HTR-8/SVneo (cell line): ENCODE results near the gene PCBD1.

Source experiments
- DNase-seq: peaks from one replicate; pipeline ENCODE4 v3.0.0; 2011; ENCODE audit warnings: low spot score, mixed read lengths; ENCODE audit not compliant: insufficient read length
- FAIRE-seq: peaks from 2 replicates; lab custom pipeline; 2011; peaks lifted over from hg19 to GRCh38; lab: Jason Lieb, UNC

The PCBD1 gene

GRCh38 chr10:70905071-70906021, 17.0 kb upstream of the PCBD1 start:
- FAIRE-seq = no peak
- no peak for DNase-seq

DNA sequence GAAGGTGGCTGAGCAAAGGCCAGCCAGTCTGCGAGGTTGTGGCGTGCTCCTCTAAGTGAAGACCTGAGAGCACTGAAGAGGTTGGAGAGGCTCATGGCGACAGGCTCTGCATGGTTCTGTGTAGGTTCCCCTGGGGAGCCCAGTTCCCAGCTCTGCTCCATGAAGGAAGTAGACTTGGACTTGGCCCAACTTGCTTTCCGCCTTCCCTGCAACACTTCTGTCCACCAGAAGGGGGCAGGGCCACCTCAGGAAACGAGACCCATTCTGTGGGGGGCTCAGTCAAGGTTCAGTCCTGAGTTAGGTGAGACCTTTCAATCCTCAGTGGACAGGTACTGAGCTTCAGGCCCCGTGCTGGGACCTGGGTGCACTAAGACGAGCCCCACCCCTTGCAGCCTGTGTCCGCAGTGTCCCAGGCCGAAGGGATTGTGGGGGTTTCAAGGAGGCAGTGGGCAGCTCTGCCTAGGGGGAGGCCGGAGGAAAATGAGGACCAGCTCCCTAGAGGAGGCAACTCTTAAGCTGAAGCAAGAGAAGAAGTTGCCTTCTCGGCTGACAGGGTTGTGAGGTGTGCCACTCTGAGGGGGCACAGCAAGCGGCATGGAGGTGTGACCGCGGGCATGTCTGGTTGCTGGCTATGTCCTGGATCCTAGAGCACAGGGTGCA, 15.0 kb upstream of the PCBD1 start:
- DNase-seq = peak; percentile 67
- peak; percentile 57 for FAIRE-seq

DNA sequence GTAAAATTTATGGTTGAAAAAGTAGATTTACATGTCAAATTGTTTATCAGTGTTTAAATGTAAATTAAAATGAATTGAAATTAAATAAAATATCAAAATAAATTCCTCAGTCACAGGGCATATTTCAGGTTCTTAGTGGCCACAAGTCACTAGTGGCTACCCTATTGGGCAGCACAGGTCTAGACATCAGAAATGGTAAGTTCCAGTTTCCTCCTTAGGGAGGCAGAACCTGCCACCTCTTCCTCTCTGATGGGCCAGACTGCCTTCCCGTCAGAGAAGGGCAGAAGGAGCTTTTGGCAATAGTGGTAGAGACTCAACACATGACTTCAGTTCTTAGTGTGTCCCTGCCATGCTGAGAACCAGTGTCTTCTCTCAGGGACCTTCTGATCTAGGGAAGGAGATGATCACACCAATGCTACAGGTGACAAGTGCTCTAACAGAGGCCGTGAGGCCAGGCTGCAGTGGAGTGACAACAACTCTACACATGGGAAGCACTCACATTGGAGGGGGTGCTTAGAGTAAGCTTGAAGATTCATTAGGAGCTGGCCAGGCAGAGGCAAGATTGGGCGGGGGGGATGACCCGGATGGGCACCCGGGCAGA, 14.4 kb upstream of the PCBD1 start:
- FAIRE-seq = no peak
- no peak for DNase-seq

- FAIRE-seq = no peak
- no peak for DNase-seq
Measured at GRCh38 chr10:70901276-70901878, 13.0 kb upstream of the PCBD1 start.

- FAIRE-seq (no peak), DNase-seq (no peak)
Measured at GRCh38 chr10:70899096-70899495, 10.7 kb upstream of the PCBD1 start.

DNA sequence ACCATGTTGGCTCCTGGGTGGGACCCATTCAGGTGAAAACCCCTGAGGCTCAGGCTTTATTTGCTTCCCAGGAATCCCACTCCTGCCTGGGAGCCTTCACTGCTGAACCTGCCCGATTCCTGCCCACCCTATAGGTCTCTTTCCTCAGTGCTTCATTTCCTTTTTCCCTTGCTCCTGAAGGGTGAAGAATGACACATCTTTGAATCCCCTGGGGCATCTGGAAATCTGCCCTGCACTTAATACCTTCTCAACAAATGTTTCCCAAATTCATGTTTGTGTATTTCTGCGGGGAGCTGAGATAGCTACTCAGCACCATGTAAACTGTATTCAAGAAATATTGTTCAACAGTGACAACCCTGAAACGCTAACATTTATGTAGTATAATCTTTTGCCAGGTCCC, 10.3 kb upstream of the PCBD1 start:
- DNase-seq (no peak), FAIRE-seq (no peak)

DNA sequence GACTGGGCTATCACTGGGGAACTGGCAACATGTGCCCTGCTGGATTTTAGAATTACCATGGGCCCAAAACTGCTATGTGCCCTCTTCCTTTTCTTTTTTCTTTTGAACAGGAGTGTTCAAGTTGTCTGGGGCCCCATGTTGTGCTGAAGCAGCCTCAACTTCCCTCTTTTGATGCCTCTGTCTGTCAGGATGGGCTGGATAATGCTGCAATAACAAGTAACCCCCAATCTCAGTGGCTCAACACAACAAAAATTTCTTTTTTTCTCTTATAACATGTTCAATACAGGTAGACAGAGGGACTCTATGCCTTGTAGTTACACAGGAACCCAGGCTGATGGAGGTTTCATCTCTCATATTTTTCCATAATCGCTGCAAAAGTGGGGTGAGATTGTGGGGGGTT, 8.2 kb upstream of the PCBD1 start:
- no peak for FAIRE-seq

GRCh38 chr10:70894416-70894815, 6.1 kb upstream of the PCBD1 start:
- DNase-seq = no peak
- FAIRE-seq = no peak

More for the DNA sequence above, 8.2 kb upstream of the PCBD1 start:
- DNase-seq = no peak

GRCh38 chr10:70893227-70894006, 5.1 kb upstream of the PCBD1 start:
- FAIRE-seq (no peak), DNase-seq (no peak)

DNA sequence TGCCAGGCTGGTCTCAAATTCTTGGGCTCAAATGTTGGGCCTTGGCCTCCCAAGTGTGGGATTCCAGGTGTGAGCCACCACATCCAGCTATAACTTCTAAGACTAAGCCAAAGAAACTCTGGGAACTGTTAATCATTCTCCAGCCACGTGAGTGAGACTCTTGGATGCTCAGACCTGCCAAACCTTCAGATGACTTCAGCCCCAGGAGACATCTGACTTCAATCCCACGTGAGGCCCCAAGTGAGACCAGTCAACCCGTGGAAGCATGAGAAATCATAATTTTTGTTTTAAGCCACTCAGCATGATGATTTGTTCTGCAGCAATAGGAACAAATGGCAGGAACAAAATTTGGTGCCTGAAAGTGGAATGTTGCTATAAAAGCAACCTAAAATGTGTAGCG, 4.3 kb upstream of the PCBD1 start:
- no peak for FAIRE-seq
- no peak for DNase-seq

DNA sequence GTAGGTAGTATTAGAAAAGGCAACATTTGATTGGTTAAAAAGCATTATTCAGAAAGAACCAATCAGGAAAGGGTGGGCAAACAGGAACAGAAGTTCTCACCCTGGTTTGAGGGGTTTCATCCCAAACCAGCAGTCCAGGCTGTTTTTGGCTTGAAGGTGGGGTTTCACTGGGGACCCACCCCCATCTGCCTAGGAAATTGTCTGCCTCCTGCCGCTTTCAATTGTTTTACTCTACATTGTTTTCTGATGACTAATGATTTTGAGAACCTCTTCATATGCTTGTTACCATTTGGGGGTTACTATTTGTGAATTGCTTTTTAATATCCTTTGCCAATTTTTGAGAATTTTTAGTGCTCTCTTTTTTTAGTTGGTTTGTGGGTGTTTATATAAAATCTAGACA, 3.3 kb upstream of the PCBD1 start:
- DNase-seq (no peak), FAIRE-seq (no peak)

DNA sequence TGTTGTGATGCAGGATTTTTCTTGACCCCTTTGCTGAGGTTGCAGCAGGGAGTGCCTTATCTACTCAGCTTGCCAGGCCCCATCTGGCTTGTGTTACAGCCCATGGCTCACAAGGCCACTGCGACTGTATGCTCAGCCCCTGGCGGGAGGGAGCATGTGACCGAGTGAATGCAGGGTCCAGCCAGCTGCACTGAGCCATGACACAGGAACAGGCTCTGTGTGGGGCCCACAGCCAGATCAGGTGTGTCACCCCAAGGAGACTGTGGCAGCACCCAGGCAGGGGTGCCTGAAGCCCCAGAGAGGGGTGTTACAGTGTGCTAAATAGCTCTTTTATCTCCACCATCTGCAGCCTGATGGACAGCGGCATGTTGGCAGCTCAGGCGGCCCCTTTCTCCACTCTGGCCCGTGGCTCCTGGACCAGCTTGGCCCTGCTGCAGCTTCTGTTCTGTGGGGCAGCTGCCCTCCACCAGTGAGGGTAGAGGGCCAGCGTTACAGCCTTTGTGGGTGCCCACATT, 2.6 kb upstream of the PCBD1 start:
- no peak for DNase-seq
- no peak for FAIRE-seq

GRCh38 chr10:70889291-70889690, 926 bp upstream of the PCBD1 start:
- DNase-seq (no peak), FAIRE-seq (no peak)

DNA sequence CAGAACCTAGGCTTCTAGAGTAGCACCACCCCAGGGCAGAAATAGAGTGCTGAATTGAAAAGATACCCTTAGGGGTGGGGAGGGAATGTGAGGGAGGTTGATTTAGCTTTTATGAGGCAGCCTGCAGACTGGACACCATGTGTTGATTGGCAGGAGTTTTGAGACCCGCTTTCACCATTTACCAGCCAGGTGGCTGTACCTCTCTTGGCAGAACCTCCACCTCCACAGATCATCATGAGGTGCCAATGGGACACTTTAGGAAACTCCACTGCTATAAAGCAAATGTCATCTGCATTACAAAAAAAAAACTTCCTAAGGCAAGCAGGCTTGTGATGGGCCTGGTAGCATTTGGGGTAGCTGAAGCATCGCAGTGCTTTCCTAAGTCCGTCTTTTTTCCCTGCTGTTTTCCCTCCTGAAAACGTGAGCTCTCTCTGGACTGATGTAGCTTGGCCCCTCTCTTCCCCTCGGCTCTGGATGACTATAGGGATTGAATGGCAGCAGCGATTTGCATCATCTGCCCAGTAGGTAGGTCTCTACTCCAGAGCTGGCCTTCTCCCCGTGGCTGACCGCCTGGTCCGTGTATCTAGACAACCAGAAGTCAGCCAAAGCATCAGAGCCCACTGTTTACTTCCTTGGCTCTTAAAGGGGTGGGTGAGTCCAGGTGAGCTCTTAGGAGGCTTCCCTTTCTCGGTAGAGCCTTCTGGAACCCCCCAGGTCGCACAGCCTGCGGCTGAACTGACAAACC, 1.3 kb downstream of the PCBD1 start:
- DNase-seq = no peak
- FAIRE-seq = no peak

DNA sequence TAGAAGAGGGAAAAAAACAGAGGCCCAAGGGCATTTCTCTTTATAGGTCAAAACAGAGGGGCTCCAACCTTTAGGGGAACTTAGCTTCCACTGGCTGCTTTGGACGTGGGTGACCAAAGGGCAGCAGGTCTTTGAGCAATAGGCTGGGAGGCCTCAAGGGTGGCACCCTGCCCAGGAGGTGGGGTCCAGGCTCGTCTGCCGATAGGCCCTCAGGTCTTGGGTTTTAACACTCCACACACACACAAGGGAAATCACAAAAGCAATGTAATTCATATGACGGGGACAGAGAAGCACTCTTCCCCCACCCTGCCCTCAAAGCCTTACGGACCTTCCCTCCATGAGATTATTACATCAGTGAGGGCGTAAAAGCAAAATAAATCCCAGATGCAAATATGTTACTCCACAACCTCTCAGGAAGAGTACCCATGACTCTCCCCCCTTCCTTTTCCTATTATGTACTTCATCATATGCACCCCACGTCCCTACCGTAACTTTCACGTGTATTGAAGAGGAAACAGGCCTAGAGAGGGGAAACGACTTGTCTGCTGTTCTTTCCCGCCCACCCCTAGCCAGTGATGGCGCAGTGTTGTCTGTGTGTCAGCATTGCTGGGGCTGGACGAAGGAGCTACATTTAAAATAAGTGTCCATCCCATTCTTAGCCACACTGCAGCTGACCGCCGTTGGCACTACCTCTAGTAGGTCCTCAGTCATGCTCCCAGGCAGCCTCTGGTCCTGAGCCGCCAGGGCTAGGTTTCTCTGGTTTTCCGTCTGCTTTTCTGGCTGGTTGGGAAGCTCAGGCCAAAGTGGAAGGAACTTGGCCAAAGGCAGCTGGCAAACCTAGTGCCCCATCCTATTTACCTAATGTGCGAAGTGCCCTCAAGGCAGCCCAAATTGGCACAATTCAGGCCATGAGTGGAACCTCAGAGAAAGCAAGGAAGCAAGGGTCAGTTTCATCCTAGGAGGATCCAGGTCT, 2.1 kb downstream of the PCBD1 start:
- no peak for FAIRE-seq
- no peak for DNase-seq

DNA sequence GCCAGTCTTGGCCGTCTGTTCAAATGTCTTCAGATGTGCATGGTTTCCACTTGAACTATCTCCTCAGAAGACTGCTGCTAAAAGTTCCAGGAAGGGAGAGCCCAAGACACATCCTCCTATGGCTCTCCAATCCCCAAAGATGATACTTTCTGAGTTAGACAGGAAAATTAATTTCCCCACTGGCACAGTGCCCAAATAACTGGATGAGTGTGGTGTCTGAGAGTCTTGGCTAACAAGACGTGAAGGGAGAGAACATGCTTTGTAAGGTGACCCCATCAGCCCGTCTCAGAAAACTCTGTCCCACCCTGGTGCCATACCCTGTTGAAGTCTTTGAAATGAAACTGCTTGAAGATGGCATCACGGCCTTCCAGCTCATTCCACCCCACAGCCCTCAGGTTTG, 2.9 kb downstream of the PCBD1 start:
- no peak for FAIRE-seq
- DNase-seq = no peak

DNA sequence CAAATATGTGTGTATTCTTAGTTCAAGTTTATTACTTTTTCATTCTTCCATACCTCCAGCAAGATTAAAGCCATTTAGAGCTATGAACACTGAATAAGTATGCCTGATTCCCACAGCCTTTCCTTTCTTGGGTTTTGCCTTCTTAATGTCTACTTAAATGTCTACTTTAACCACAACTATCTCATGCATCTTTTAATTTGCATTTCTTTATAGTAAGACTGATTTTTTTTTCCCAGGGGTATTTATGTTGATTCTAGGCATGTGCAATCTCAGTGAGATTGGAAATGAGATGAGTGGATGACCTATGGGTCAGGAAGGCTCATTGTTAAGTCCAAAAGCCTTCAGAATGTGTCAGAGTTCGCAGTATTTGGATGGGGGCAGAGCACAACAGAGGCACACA, 3.6 kb downstream of the PCBD1 start:
- FAIRE-seq = no peak
- no peak for DNase-seq

GRCh38 chr10:70880077-70880534, 8.3 kb downstream of the PCBD1 start:
- FAIRE-seq (peak; percentile 49), DNase-seq (peak; percentile 72)
